ENCODE measurements around the gene CMTM6.

- TF ChIP-seq, protein P1, sequence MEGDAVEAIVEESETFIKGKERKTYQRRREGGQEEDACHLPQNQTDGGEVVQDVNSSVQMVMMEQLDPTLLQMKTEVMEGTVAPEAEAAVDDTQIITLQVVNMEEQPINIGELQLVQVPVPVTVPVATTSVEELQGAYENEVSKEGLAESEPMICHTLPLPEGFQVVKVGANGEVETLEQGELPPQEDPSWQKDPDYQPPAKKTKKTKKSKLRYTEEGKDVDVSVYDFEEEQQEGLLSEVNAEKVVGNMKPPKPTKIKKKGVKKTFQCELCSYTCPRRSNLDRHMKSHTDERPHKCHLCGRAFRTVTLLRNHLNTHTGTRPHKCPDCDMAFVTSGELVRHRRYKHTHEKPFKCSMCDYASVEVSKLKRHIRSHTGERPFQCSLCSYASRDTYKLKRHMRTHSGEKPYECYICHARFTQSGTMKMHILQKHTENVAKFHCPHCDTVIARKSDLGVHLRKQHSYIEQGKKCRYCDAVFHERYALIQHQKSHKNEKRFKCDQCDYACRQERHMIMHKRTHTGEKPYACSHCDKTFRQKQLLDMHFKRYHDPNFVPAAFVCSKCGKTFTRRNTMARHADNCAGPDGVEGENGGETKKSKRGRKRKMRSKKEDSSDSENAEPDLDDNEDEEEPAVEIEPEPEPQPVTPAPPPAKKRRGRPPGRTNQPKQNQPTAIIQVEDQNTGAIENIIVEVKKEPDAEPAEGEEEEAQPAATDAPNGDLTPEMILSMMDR (IDR thresholded peaks at IDR 0.05), result no peak
- TF ChIP-seq EZH2 (IDR thresholded peaks at IDR 0.05), result no peak
- TF ChIP-seq EZH2phosphoT487 (IDR thresholded peaks at IDR 0.05), result no peak
These were observed 6.1 kb upstream of the CMTM6 start for GRCh38 chr3:32508711-32509110.
